Measurements from ENCODE around the gene PKP2.

DNA sequence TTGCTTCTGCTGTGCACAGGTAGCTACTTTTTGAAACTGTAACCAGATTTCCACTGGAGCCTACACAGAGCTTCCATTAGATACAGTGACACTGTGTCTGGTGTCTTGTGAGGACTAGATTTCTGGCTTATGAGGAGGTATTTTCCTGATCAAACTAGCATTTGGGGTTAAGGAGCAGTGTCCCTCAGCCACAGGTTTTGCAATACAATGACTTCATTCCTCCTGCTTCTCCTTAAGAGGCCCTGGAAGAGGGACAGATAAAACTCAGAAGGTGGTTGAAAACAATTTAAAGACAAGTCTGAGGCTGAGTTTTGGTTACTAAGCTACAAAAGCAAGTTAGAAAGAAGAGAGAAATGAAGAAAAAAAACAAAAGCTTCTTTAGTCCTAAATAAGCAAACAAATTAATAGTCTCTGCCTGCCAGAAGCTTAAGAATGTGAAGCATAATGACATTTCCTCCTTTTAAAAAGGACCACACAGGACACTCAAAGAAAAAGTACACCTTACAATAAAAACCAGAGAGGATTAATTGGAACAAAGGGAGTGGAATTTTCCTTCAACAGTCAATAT, 53.0 kb downstream of the PKP2 start:
- TF ChIP-seq, protein P1, sequence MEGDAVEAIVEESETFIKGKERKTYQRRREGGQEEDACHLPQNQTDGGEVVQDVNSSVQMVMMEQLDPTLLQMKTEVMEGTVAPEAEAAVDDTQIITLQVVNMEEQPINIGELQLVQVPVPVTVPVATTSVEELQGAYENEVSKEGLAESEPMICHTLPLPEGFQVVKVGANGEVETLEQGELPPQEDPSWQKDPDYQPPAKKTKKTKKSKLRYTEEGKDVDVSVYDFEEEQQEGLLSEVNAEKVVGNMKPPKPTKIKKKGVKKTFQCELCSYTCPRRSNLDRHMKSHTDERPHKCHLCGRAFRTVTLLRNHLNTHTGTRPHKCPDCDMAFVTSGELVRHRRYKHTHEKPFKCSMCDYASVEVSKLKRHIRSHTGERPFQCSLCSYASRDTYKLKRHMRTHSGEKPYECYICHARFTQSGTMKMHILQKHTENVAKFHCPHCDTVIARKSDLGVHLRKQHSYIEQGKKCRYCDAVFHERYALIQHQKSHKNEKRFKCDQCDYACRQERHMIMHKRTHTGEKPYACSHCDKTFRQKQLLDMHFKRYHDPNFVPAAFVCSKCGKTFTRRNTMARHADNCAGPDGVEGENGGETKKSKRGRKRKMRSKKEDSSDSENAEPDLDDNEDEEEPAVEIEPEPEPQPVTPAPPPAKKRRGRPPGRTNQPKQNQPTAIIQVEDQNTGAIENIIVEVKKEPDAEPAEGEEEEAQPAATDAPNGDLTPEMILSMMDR (IDR thresholded peaks at IDR 0.05; ENCODE audit: low read depth, low read length): no peak
- TF ChIP-seq POLR2A (IDR thresholded peaks at IDR 0.05; ENCODE audit: extremely low read depth, insufficient read length): no peak
- TF ChIP-seq, protein P2, sequence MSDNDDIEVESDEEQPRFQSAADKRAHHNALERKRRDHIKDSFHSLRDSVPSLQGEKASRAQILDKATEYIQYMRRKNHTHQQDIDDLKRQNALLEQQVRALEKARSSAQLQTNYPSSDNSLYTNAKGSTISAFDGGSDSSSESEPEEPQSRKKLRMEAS (IDR thresholded peaks at IDR 0.05; ENCODE audit: low read depth, low read length): no peak
- no peak for TF ChIP-seq MYC (IDR thresholded peaks at IDR 0.05; ENCODE audit: low read depth, low read length)
